Astrocyte (in vitro differentiated cells and primary cell): ENCODE results near the gene MFSD6.

ENCODE experiments used
- EZH2 ChIP-seq: IDR thresholded peaks from 2 replicates; pipeline ENCODE4 v1.6.1; 2012; ENCODE audit warnings: mild to moderate bottlenecking, low read length, inconsistent platforms; ENCODE audit not compliant: insufficient read depth
- TF ChIP-seq, protein P1 (sequence below): IDR thresholded peaks from 2 replicates; pipeline ENCODE4 v1.5.1; 2011; ENCODE audit warnings: low read depth, mild to moderate bottlenecking, inconsistent platforms, low read length, moderate library complexity; ENCODE audit not compliant: insufficient read depth

DNA sequence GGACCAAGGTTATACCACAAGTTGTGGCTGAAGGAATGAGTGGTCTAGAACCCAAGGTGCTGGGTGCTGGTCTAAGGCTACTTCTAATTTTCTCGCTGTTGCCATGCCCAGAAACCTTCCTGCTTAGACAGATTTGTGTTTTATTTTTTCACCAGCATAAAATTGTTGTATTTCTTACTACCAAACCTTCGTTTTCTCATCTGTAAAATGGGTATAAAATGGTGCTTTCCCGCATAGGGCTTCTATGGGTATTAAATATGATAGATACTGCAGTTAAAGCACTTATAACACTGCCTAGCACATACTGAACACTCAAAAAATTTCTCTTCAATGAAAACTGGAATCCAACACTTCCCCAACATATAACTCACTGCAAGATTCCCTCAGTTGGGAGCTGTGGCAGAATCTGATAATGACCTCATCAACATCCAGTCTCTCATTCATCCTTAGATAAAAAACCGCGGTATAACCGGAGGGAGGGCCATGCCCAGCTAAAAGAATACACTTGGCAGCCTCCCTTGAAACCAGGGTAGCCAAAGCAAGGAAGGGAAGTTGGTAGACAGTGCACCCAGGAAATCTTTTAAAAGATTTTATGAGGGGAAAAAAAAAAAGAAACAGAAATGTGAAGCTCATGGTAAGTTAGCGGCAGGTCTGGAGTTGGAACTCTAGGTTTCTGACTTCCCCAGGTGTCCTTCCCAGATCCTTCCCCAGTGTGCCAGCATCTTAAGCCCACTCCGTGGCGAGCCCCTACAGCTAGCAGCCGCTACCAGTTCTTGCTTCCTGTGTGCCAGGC is 125.2 kb downstream of the MFSD6 start:
- TF ChIP-seq, protein P1, sequence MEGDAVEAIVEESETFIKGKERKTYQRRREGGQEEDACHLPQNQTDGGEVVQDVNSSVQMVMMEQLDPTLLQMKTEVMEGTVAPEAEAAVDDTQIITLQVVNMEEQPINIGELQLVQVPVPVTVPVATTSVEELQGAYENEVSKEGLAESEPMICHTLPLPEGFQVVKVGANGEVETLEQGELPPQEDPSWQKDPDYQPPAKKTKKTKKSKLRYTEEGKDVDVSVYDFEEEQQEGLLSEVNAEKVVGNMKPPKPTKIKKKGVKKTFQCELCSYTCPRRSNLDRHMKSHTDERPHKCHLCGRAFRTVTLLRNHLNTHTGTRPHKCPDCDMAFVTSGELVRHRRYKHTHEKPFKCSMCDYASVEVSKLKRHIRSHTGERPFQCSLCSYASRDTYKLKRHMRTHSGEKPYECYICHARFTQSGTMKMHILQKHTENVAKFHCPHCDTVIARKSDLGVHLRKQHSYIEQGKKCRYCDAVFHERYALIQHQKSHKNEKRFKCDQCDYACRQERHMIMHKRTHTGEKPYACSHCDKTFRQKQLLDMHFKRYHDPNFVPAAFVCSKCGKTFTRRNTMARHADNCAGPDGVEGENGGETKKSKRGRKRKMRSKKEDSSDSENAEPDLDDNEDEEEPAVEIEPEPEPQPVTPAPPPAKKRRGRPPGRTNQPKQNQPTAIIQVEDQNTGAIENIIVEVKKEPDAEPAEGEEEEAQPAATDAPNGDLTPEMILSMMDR: no peak
- no peak for TF ChIP-seq EZH2
